Measurements from ENCODE around the gene ZNF148.

ZNF148 gene

GRCh38 chr3:125378762-125379161 lies 3.6 kb upstream of the ZNF148 start:
- TF ChIP-seq SIN3A (IDR thresholded peaks at IDR 0.05; ENCODE audit: borderline replicate concordance, insufficient read depth, low read length) (no peak), FOXP2 (optimal IDR thresholded peaks at IDR 0.05; ENCODE audit: borderline replicate concordance, extremely low read depth, extremely low read length, insufficient read depth) (no peak), TAF1 (IDR thresholded peaks at IDR 0.05; ENCODE audit: borderline replicate concordance, insufficient read depth, low read length) (no peak), POLR2AphosphoS5 (IDR thresholded peaks at IDR 0.05; ENCODE audit: low read depth, low read length) (no peak)

GRCh38 chr3:125375950-125376679 lies 990 bp upstream of the ZNF148 start:
- TF ChIP-seq POLR2AphosphoS5 (IDR thresholded peaks at IDR 0.05; ENCODE audit: low read depth, low read length) (no peak), TAF1 (IDR thresholded peaks at IDR 0.05; ENCODE audit: borderline replicate concordance, insufficient read depth, low read length) (no peak), FOXP2 (optimal IDR thresholded peaks at IDR 0.05; ENCODE audit: borderline replicate concordance, extremely low read depth, extremely low read length, insufficient read depth) (no peak), REST (IDR thresholded peaks at IDR 0.05; ENCODE audit: insufficient read depth in 1 of 2, low read depth in 2 of 2, low read length in 2 of 2) (no peak), SIN3A (IDR thresholded peaks at IDR 0.05; ENCODE audit: borderline replicate concordance, insufficient read depth, low read length) (no peak)

GRCh38 chr3:125374501-125374995 lies 577 bp downstream of the ZNF148 start:
- no peak for TF ChIP-seq SIN3A (IDR thresholded peaks at IDR 0.05; ENCODE audit: borderline replicate concordance, insufficient read depth, low read length)
- TF ChIP-seq FOXP2 (optimal IDR thresholded peaks at IDR 0.05; ENCODE audit: borderline replicate concordance, extremely low read depth, extremely low read length, insufficient read depth), result no peak
- TF ChIP-seq POLR2AphosphoS5 (IDR thresholded peaks at IDR 0.05; ENCODE audit: low read depth, low read length), result no peak

- TF ChIP-seq REST (IDR thresholded peaks at IDR 0.05; ENCODE audit: insufficient read depth in 1 of 2, low read depth in 2 of 2, low read length in 2 of 2) (no peak), POLR2AphosphoS5 (IDR thresholded peaks at IDR 0.05; ENCODE audit: low read depth, low read length) (no peak), TAF1 (IDR thresholded peaks at IDR 0.05; ENCODE audit: borderline replicate concordance, insufficient read depth, low read length) (no peak), SIN3A (IDR thresholded peaks at IDR 0.05; ENCODE audit: borderline replicate concordance, insufficient read depth, low read length) (no peak), FOXP2 (optimal IDR thresholded peaks at IDR 0.05; ENCODE audit: borderline replicate concordance, extremely low read depth, extremely low read length, insufficient read depth) (no peak)
These were observed 7.5 kb downstream of the ZNF148 start for GRCh38 chr3:125367403-125368230.

GRCh38 chr3:125366132-125366531 lies 9.0 kb downstream of the ZNF148 start:
- TF ChIP-seq TAF1 (IDR thresholded peaks at IDR 0.05; ENCODE audit: borderline replicate concordance, insufficient read depth, low read length) (no peak), FOXP2 (optimal IDR thresholded peaks at IDR 0.05; ENCODE audit: borderline replicate concordance, extremely low read depth, extremely low read length, insufficient read depth) (no peak), SIN3A (IDR thresholded peaks at IDR 0.05; ENCODE audit: borderline replicate concordance, insufficient read depth, low read length) (no peak), REST (IDR thresholded peaks at IDR 0.05; ENCODE audit: insufficient read depth in 1 of 2, low read depth in 2 of 2, low read length in 2 of 2) (no peak), POLR2AphosphoS5 (IDR thresholded peaks at IDR 0.05; ENCODE audit: low read depth, low read length) (no peak)
